Activated naive CD4-positive, alpha-beta T cell treated with anti-CD3 and anti-CD28 coated beads, Interleukin-2, amount 10 ng/mL, durations not matched to agents 5 hours and 36 hours (primary cell): ENCODE results near the gene RNU5B-1. TPM values are rescaled to one million over a fixed set of nuclear protein-coding genes. Genes with fewer than 3 reads are reported as not detected.

Experiments used
- total RNA-seq, 2 experiments: library from RNA; stranded (reverse); gene quantifications; one replicate each; pipeline ENCODE4 v1.2.3, GENCODE V29; 2021

Gene RNU5B-1
- not detected for total RNA-seq

DNA sequence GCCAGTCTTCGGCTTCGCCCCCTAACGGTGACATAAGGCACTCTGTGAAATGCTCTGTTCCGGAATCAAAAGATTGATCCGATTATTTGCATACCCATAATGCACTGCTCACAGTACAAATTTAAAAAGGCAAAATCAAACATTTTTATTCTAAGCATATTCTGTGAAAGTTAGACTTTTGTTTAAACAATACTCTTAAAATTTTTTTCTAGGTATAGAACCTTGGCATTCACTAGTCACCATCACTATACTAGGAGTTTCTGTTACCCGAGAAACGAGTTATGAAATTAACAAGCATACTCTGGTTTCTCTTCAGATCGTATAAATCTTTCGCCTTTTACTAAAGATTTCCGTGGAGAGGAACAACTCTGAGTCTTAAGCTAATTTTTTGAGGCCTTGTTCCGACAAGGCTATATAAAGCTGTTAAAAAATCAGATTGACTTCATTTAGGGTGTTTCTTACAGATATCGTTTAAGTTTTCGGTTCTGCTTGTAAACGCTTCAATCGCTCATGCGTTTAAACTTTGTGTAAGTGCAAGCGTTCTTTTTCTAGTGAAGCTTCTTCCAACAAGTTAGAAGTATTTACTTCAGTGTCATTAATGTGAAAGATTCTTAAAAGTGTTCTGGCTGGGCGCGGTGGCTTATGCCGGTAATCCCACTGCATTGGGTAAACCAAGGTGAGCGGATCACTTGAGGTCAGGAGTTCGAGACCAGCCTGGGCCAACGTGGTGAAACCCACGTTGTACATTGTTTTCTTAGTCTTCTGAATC, at the start of gene RNU5B-1:
TSS of gene RNU5B-1 (plus strand) at position 297 of the 769 bp plus-strand sequence.

DNA sequence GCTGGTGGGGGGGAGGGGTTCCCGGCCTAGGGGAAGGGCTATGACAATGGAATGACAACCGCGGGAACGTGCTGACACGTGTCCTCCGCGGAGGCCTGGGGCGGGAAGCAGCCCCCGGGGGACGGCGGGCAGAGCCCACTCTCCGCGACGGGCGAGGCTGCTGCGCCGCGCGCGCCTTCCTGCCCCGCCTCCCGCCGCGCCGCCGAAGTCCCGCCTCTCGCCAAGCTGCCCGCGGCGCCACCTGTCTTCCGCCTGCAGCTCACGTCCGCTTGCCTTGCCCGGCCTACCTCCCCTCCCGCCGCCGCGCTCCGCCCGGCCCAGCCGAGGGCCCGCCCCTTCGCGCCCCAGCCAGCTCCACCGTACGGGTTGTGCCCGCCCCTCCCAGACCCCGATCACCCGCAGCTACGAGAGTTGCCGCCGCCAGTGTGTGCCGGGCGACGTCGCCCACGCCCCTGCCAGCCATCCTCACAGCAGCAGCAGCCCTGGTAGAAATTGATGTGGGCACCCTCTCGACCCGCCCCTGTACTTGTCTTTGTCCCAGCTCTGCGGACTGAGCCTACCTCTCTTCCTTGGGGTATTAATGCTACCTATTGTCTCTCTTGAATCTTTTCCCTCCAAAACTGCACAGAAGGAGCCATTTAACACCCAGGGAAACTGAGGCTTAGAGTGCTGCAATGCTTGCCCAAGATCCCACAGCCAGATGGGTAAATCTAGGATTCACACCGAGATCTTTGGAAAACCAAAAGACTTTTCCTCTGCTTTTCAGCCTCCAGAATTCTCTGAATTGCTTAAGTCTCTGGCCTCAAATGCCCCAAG, 17.6 kb upstream of the RNU5B-1 start, which contains the start of gene PARP16:
TSS of gene PARP16 (minus strand) at position 180 of the 816 bp plus-strand sequence. CDS start 457 bp downstream, outside the sequence.

Other genes starting within 250 kb of the RNU5B-1 start
- gene RASL12, start 236.7 kb upstream of the RNU5B-1 start, total RNA-seq = not detected
- gene KBTBD13, start 227.9 kb upstream of the RNU5B-1 start, total RNA-seq = not detected
- gene UBAP1L, start 189.5 kb upstream of the RNU5B-1 start, total RNA-seq = 1 to 10 TPM; 4.5 to 4.9 TPM
- 10 to 100 TPM; 32.7 to 33.8 TPM for gene PDCD7, start 170.9 kb upstream of the RNU5B-1 start, total RNA-seq
- 10 to 100 TPM; 46.2 to 50.4 TPM for gene CLPX, start 119.3 kb upstream of the RNU5B-1 start, total RNA-seq
- under 1 TPM in 1 of 2 experiments, not detected in 1; 0.05 TPM for gene CILP, start 93.2 kb upstream of the RNU5B-1 start, total RNA-seq
- 10 to 100 TPM; 15.9 to 16.0 TPM for gene PARP16, start 17.8 kb upstream of the RNU5B-1 start, total RNA-seq
- not detected for gene RNU5A-1, start 8.6 kb upstream of the RNU5B-1 start, total RNA-seq
- not detected for gene IGDCC3, start 73.3 kb downstream of the RNU5B-1 start, total RNA-seq
- gene IGDCC4, start 118.3 kb downstream of the RNU5B-1 start, total RNA-seq = under 1 TPM; 0.12 to 0.20 TPM
- 10 to 100 TPM; 37.2 to 40.5 TPM for gene DPP8, start 213.0 kb downstream of the RNU5B-1 start, total RNA-seq
- gene HACD3, start 225.8 kb downstream of the RNU5B-1 start, total RNA-seq = 10 to 100 TPM; 23.7 to 24.3 TPM